Skeletal muscle cell (primary cell): Measurements from ENCODE around the gene EPHA8.

ENCODE experiments used
- DNase-seq: peaks from one replicate; pipeline ENCODE4 v3.0.0-alpha.2; 2010; ENCODE audit warnings: low read depth
- H3K4me3 ChIP-seq: 2 replicates; pipeline ENCODE4 v1.5.1; 2011; ENCODE audit warnings: low read depth, mild to moderate bottlenecking, control low read depth, low read length, moderate library complexity

The EPHA8 gene

DNA sequence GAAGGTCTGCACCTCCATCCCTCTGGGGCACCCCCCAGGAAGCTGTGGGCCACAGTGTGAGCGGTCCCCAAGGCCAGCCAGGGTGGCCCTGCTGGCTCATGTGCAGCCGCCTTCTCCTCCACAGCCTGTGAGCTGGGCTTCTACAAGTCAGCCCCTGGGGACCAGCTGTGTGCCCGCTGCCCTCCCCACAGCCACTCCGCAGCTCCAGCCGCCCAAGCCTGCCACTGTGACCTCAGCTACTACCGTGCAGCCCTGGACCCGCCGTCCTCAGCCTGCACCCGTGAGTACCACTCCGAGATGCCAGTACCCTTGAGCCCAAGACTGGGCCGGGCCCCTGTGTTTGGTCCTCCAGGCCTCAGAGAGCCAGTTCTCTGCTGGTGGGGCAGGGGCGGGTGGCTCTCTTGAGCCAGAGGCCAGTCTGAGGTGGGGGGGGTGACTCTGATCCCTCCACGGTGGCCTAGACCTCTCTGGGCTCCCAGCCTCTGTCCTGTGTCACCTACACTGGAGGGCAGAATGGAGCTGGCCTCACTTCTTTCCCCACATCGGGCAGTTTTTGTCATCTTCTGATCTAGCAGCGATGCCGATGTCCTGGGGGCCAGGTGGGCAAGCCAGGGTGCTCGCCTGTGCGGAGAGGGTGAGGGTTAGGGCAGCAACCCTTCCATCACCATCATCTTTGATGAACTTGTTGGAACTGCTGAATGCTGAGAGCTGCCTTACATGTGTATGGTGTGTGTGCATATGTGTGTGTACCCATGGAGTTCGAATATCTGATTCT lies 23.3 kb downstream of the EPHA8 start:
- no peak overlapping the region for H3K4me3 ChIP-seq
- DNase-seq, result no peak

GRCh38 chr1:22587247-22587646 lies 24.0 kb downstream of the EPHA8 start:
- no peak for DNase-seq
- no peak overlapping the region for H3K4me3 ChIP-seq

DNA sequence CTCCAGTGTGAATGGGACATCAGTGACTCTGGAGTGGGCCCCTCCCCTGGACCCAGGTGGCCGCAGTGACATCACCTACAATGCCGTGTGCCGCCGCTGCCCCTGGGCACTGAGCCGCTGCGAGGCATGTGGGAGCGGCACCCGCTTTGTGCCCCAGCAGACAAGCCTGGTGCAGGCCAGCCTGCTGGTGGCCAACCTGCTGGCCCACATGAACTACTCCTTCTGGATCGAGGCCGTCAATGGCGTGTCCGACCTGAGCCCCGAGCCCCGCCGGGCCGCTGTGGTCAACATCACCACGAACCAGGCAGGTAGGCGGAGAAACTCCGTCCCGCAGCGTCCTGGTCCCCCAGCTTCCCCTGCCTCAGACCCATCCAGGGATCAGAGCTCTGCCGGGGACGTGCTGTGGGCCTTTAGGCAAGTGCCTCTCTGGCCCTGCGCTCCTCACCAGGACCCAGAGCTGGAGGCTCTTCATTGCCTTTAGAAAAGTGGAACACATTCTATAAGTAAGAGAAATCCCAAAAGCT lies 25.7 kb downstream of the EPHA8 start:
- DNase-seq, result no peak
- H3K4me3 ChIP-seq, result no peak overlapping the region

DNA sequence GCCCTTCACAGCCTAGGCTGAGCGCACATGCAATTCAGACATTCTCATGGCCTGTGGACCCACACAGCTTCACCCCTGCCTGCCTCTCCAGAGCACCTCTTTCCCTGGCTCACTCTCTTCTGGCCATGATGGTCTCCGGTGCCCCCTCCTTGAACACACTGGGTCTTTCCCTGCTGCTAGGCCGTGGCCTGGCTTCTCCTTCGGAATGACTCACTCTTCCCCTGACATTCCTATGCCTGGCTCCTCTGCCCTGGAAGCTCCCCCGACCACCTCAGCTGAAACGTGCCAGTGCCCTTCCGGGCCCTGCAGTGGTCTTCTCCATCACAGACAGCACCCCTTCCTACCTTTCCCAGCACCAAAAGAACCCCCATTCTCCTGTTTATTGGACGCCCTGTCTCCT lies 28.3 kb downstream of the EPHA8 start:
- DNase-seq, result no peak
- no peak overlapping the region for H3K4me3 ChIP-seq

DNA sequence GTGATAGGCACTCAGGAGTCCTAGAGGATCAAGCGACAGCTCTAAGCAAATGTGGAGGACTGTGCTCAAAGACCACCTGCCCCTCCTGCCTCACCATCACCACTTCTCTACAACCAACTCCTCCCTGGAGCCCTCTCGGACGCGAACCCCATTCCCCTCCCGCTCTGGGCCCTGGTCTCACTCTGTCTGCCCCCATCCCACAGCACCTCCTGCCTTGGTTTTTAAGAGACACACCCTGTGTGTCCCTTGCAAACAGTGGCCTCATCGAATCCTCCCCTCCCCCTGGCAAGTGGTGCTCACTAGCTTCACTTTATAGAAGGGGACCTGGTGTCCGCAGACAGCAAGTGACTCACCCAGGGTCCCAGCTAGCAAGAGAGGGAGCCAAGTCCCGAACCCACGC lies 28.8 kb downstream of the EPHA8 start:
- no peak overlapping the region for H3K4me3 ChIP-seq
- DNase-seq, result no peak

- DNase-seq, result no peak
- H3K4me3 ChIP-seq, result no peak overlapping the region
Observed at GRCh38 chr1:22592919-22593790, 29.9 kb downstream of the EPHA8 start.

GRCh38 chr1:22594396-22594795 lies 31.1 kb downstream of the EPHA8 start:
- no peak for DNase-seq

DNA sequence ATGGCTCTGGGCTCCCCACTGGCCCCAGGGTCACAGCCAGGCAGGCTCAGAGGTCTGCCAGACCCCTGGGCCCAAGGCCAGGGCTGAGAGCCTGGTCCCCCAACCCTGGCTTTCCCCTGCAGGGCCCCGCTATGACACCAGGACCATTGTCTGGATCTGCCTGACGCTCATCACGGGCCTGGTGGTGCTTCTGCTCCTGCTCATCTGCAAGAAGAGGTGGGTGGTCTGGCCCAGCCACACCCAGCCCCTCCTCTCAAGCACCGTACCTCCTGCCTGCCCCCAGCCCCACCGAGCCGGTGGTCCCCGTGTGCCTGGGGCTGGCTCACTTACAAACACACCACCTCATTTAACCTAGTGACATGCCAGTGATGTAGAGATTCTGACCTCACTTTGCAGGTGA lies 31.8 kb downstream of the EPHA8 start:
- no peak overlapping the region for H3K4me3 ChIP-seq
- no peak for DNase-seq

More at GRCh38 chr1:22594396-22594795, 31.1 kb downstream of the EPHA8 start:
- no peak overlapping the region for H3K4me3 ChIP-seq

- no peak for DNase-seq
- H3K4me3 ChIP-seq, result no peak overlapping the region
Observed at GRCh38 chr1:22597301-22597965, 34.1 kb downstream of the EPHA8 start.

DNA sequence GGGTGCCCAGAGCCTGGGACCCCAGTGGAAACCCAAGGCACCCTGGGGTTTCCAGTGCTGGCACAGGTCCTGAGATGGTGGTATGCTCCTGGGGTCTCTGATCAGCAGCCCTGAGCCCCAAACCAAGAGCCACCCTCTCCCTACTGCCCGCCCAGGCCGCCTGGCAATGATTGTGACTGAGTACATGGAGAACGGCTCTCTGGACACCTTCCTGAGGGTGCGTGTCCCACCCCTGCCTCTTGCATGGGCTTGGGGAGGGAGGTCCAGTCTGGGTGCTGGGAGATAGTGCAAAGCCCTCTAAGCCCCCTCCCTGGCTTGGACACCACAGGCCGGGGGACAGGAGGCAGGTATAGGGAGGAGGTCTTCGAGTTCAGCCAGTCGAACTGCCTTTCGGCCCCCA lies 34.7 kb downstream of the EPHA8 start:
- no peak overlapping the region for H3K4me3 ChIP-seq
- no peak for DNase-seq

GRCh38 chr1:22598736-22599135 lies 35.4 kb downstream of the EPHA8 start:
- H3K4me3 ChIP-seq, result no peak overlapping the region
- DNase-seq, result no peak

DNA sequence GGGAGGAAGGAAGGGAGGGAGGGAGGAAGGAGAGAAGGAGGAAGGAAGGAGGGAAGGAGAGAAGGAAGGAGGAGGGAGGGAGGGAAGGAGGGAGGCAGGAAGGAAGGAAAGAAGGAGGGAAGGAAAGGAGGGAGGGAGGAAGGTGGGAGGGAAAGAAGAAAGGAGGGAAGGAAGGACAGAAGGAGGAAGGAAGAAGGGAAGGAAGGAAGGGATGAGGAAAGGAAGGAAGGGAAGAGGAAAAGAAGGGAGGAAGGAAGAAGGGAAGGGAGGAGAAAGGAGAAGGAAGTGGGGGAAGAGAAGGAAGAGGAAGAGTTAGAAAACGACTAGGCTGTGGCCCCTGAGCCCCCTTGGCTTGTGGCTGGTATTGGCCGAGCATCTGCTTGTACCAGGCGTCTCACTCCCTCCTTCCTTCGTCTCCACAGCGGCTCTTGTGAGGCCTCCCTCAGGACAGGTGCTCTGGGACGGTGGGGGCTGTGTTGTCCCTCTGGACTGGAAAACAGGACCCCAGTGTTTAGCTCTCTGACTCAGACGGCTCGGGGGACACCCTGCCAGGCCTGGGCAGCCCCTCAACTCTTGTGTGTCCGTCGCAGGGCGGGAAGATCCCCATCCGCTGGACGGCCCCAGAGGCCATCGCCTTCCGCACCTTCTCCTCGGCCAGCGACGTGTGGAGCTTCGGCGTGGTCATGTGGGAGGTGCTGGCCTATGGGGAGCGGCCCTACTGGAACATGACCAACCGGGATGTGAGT lies 37.0 kb downstream of the EPHA8 start:
- no peak for DNase-seq
- H3K4me3 ChIP-seq, result no peak overlapping the region

DNA sequence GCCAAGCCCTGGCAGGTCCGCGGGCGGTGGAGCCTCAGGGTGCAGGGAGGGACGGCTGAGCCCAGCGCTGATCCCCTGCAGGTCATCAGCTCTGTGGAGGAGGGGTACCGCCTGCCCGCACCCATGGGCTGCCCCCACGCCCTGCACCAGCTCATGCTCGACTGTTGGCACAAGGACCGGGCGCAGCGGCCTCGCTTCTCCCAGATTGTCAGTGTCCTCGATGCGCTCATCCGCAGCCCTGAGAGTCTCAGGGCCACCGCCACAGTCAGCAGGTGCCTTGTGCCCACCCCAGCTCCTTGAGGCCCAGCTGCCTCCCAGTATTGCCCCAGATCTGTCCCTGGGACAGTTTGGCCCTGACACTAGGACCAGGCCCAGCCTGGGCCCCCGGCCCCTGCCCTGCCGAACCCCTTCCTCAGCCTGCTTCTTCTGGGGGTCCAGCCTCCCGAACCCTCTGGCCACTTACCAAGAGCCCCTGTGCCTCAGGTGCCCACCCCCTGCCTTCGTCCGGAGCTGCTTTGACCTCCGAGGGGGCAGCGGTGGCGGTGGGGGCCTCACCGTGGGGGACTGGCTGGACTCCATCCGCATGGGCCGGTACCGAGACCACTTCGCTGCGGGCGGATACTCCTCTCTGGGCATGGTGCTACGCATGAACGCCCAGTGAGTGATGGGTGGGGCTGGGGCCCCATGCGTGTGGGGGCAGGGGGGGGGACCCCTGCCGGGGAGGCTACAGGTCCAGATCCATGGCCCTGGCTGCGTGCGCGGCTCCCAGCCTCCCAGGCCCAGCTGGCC lies 37.7 kb downstream of the EPHA8 start:
- no peak for DNase-seq
- H3K4me3 ChIP-seq, result no peak overlapping the region

DNA sequence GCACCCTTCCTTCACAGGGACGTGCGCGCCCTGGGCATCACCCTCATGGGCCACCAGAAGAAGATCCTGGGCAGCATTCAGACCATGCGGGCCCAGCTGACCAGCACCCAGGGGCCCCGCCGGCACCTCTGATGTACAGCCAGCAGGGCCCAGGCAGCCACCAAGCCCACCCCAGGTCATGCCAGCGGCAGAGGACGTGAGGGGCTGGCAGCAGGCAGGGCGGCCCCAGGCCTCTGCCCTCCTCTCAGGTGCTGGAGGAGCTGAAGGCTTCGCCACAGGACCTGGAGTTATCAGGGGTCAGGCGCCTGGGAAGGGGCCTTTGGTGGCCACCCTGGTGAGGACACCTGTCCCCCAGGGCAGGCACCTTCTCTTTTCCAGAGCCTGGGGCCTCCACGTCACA lies 38.3 kb downstream of the EPHA8 start:
- no peak overlapping the region for H3K4me3 ChIP-seq
- DNase-seq, result no peak

GRCh38 chr1:22602060-22602740 lies 38.9 kb downstream of the EPHA8 start:
- H3K4me3 ChIP-seq, result no peak overlapping the region
- DNase-seq, result no peak

DNA sequence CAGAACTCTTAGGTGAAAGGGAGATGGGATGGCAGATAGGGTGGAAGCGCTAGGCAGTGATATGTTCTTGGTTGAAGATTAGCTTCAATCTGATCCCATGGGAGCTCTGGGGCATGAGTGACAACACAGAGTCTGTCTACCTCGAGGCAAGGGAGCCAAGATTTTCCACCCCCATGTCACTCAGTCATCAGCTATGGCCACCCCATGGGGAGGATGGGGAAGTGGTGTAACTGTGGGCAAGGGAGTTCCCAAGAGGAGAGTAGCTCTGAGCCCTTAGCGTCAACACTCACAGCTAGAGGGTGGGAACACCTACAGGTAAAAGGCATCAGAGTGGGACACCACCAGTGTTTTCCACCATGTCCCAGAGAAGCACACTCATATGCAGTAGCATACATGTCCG lies 42.9 kb downstream of the EPHA8 start:
- DNase-seq, result no peak
- H3K4me3 ChIP-seq, result no peak overlapping the region

DNA sequence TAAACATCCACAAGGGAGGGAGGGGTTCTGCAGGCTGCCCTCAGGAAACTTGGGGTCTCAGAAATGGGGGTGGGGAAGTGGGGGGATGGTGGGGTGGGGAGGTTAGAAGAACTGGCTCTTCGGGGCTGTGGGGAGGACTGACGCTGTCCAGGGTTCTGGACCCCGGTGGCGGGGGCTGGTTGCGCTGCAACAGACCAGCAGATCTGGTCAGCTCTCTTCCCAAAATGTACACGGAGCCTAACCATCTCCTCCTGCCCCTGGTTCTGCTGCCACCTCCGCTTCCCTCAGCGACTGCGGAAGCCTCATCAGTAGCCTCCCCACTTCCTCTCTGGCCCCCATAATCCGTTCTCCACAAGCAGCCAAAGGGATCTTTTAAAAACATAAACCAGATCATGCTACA lies 43.9 kb downstream of the EPHA8 start:
- H3K4me3 ChIP-seq, result no peak overlapping the region
- DNase-seq, result no peak

DNA sequence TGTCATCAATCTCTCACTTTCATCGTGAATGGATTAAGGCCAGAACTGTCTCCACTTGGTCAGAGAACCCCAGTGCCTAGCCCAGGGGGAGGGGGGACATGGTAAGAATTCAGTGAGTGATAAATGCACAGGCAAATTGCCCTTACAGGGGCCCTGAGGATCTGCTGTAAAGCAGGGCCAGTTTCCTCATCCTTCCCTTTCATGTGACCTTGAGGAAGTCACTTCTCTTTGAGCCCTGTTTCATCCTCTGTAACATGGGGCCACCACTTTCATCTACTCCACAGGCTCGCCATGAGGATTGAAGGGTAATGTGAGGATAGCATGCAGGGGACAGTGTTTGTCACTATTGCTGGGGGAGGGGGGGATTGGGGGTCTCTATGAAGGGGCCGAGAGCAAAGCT lies 45.1 kb downstream of the EPHA8 start:
- no peak for DNase-seq
- H3K4me3 ChIP-seq, result no peak overlapping the region
